OCI-LY1 (cell line): ENCODE measurements around the gene ZFYVE21.

Experiments used
- EZH2 ChIP-seq: fragments of 200-600 bp; sonication (generic), shearing (Covaris generic); IDR thresholded peaks from 2 replicates; pipeline ENCODE4 v1.8.0; 2017; ENCODE audit warnings: borderline replicate concordance, mixed run types, mild to moderate bottlenecking, antibody characterized with exemption, low read length, moderate library complexity, mixed read lengths
- TF ChIP-seq, protein P1 (sequence below): fragments of 200-600 bp; sonication (generic), shearing (Covaris generic); IDR thresholded peaks from 2 replicates; pipeline ENCODE4 v1.5.1; 2017; ENCODE audit warnings: mild to moderate bottlenecking, antibody characterized with exemption, low read length, moderate library complexity, mixed read lengths

DNA sequence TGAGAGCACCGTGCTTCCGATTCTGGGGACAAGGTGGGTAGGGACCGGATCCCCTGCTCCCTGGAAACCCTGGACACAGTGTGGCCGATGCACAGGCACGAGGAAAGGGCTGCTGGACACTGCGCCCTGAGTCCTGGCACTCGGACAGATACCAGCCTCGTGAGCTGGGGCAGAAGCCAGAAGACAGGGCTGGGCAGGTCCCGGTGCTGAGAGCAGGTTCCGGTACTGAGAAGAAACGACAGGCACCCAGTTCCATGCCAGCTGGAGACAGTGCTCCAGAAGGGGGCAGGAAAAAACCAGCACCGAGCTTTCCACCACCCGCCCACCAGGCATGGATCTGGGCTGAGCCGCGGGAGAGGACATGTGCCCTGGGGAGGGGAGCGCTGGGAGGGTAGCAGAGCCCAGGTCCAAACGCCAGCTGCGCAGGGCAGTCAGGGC is 6.8 kb upstream of the ZFYVE21 start:
- TF ChIP-seq, protein P1, sequence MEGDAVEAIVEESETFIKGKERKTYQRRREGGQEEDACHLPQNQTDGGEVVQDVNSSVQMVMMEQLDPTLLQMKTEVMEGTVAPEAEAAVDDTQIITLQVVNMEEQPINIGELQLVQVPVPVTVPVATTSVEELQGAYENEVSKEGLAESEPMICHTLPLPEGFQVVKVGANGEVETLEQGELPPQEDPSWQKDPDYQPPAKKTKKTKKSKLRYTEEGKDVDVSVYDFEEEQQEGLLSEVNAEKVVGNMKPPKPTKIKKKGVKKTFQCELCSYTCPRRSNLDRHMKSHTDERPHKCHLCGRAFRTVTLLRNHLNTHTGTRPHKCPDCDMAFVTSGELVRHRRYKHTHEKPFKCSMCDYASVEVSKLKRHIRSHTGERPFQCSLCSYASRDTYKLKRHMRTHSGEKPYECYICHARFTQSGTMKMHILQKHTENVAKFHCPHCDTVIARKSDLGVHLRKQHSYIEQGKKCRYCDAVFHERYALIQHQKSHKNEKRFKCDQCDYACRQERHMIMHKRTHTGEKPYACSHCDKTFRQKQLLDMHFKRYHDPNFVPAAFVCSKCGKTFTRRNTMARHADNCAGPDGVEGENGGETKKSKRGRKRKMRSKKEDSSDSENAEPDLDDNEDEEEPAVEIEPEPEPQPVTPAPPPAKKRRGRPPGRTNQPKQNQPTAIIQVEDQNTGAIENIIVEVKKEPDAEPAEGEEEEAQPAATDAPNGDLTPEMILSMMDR: no peak
- TF ChIP-seq EZH2: no peak
